Retinal pigment epithelial cell (primary cell): ENCODE measurements around the gene DPCD.

Experiments used
- DNase-seq: peaks from one replicate; pipeline ENCODE4 v3.0.0-alpha.2; 2010; ENCODE audit warnings: low read depth
- H3K4me3 ChIP-seq: 2 replicates; pipeline ENCODE4 v1.5.1; 2011; ENCODE audit warnings: mild to moderate bottlenecking, low read length, control low read depth, moderate library complexity
- TF ChIP-seq, protein P1 (sequence below): conservative IDR thresholded peaks from 2 replicates; pipeline ENCODE4 v1.5.1; 2011; ENCODE audit warnings: low read depth, low read length, control low read depth, inconsistent platforms

Gene DPCD

DNA sequence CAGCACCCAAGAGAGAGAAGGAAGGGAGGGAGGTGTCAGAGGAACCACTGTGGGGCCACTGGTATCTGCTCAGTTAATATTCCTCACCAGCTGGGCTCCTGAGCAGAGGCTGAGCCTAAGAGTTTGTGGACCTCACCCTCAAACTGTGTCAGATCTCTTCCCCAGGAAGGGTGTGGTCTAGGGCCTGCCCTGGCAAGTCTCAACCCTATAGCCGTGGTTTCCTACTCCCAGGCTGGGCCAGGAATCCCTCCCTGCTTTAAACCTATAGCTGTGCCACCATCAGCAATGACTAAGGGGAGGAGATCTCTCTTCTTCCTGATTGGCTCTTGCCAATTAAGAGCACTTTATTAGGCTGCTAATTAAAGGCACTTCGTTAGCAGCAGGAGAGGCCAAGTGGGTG is 29.9 kb upstream of the DPCD start:
- TF ChIP-seq, protein P1, sequence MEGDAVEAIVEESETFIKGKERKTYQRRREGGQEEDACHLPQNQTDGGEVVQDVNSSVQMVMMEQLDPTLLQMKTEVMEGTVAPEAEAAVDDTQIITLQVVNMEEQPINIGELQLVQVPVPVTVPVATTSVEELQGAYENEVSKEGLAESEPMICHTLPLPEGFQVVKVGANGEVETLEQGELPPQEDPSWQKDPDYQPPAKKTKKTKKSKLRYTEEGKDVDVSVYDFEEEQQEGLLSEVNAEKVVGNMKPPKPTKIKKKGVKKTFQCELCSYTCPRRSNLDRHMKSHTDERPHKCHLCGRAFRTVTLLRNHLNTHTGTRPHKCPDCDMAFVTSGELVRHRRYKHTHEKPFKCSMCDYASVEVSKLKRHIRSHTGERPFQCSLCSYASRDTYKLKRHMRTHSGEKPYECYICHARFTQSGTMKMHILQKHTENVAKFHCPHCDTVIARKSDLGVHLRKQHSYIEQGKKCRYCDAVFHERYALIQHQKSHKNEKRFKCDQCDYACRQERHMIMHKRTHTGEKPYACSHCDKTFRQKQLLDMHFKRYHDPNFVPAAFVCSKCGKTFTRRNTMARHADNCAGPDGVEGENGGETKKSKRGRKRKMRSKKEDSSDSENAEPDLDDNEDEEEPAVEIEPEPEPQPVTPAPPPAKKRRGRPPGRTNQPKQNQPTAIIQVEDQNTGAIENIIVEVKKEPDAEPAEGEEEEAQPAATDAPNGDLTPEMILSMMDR: no peak
- DNase-seq: no peak
- H3K4me3 ChIP-seq: no peak overlapping the region

DNA sequence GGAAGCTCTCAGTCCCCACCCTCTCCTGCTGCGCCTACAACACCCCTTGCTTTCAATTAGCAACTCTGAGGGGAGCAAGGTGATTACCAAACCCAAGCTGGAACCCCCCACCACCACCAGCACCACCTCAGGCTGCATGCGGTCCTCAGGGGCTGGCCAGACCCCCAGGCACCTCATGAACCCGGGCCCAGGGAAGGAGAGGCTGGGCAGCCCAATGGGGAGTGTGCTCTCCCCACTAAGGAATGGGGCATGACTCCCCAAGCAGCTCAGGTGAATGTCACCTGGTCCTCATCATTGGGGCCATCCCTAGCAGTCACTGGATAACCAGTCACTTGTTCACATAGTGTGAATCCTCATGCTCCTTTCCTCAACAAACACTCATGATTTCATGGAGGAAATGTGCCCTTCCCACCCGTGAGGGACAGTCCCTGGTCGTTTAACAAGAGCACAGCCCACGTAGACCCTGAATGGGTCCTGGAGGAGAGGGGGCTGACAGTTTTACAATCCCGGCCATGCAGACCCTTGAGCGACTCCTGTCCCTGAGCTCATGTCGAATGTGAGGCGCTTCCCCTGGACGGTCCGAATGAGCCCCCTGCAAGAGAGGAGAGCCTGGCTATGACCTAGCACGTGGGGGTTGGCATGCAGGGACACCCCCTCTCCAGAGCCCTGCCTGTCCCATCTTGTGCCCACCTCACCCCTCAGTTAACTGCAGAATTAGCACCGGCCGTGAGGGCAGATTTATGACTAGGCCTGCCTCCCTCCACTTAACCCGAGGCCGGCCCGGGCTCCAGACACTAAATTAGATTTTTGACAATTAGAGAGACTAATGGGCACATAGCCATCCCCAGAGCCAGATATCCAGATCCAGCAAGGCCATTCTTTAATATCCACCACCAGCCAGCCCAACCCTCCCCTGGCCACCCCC is 29.2 kb upstream of the DPCD start:
- no peak overlapping the region for H3K4me3 ChIP-seq
- no peak for DNase-seq
- TF ChIP-seq, protein P1: no peak

DNA sequence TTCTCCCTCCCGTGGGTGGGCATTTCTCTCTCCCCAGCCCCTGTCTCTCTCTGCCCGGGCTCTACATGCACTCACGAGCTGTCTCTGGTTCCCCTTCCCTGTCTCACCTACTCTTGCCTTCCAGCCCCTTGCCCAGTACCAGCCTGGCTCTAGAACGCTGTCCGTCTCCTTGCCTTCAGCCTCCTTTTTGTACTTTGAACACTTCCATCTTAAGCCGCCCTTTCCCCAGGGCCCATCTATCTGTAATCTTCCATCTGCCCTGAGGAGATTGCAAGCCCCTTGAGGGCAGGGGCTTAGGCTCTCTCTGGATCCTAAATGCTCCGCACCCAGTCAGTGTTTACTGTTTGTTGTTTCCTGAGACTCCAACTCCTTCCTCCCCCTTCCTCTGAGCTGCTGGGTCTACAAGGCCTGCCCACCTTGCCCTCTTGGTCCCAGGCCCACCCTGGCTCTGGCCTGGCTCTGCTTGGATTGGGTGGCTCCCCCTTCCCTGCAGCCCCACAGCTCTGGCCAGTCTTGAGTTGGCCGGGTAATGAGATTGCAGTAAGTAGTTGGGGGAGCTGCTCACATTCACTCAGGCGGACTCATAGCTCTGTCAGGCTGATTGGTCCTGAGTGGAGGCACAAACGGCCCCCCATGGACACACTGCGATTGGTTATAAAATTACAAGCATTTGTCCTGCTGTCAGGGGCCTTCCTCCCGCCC is 28.4 kb upstream of the DPCD start:
- no peak for DNase-seq
- TF ChIP-seq, protein P1: no peak
- H3K4me3 ChIP-seq: no peak overlapping the region

DNA sequence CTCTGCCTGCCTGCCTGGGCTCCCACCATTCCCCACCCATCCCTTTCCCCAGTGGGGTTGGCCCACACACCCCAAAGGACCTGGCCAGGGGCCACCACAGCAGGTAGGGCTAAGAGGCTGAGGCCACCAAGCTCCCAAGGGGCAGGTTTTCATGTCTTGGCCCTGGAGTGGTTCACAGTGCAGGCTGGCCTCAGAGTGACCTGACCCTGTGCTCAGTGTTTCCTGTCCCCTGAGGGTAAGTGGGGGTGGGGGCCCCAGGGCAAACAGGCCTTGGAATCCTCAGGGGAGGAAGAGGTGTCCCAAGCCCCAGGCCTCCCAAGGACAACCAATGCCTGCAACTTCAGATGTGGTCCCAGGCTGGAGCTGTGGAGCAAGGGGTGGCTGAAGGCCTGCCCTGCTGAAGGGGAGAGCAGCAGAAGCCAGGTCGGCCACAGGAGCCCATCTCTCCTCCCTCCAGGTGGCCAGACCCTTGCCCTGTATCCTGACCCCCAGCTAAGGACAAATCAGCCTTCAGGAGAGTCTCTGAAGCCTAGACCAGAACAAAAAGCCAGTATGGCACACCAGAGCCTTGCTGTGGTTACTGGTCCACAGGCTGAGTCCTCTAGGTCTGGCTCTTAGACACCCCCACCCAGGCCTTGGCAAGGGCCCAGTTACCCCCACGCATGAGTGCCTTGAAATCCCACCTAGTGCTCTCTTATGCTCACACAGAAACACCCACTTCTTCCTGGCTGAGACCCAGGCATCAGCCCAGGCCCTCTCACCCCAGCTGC is 27.6 kb upstream of the DPCD start:
- DNase-seq: no peak
- no peak overlapping the region for H3K4me3 ChIP-seq
- TF ChIP-seq, protein P1: no peak

DNA sequence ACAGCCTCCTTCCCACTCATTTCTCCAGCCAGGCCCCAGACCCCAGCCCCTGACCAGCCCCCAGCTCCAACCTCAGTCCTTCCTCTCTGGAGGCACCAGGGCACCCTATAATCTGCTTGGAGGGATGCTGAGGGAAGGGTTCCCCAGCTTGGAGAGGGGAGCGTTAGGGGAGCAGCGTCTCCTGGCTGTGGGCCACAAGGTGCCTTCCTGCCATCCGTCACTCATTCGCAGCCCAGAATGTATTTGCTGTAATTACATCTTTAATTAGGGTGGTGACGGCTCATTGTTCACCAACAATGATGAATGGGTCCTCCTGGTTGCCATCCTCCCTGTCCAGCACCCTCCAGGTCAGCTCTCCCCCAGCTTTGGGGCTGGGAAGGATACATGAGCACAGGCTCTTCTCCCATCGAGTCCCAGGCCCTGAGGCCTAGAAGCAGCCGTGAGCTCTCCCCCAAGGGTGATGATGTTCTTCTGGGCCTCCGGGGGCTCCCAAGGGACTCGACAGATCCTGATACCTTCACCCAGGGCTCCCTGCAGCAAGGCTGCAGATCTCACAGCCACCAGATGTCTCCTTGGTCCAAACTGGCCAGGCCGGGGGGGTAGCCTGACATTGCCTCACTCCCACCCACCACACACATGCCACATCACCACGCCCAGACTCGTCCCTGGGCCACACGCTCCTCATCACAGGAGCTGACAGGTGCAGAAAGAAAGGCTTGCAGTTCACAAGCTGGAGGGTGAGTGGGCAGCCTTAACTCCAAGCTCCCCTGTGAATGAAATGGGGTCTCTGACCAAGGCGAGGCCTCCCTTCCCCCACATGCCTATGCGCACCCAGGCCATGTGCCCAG is 26.8 kb upstream of the DPCD start:
- no peak for DNase-seq
- TF ChIP-seq, protein P1: no peak
- no peak overlapping the region for H3K4me3 ChIP-seq

DNA sequence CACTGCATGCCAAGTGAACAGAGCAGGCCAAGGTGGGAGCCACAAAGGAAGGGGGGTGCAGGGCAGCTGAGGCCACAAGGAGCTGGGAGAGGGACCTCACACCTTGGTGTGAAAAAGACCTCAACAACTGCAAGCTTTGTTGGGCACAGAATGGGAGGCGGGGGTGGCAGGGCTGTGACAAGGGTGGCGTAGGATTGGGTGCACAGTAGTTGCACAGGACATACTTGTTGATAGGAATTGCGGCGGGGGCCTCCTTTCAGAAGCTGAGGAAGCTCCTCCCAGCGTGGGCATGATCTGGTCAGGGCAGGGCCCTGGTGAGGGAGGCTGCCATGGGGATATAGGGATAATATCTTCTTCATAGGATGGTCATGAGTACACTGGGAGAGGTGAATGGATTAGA is 25.9 kb upstream of the DPCD start:
- no peak overlapping the region for H3K4me3 ChIP-seq
- no peak for DNase-seq
- TF ChIP-seq, protein P1: no peak
